GM21576 (cell line): Measurements from ENCODE around the gene TOP3A.

Experiments used
- ATAC-seq: cut with Tn5 transposase; IDR thresholded peaks from one replicate; pipeline ENCODE4 v1.9.1; 2021; ENCODE audit warnings: mild to moderate bottlenecking, moderate library complexity; ENCODE audit not compliant: unreplicated experiment

Gene TOP3A

GRCh38 chr17:18253947-18254821 is 60.6 kb downstream of the TOP3A start:
- no peak for ATAC-seq

- ATAC-seq: no peak
Observed at GRCh38 chr17:18253187-18253884, 61.5 kb downstream of the TOP3A start.

GRCh38 chr17:18252160-18252559 is 62.6 kb downstream of the TOP3A start:
- no peak for ATAC-seq

GRCh38 chr17:18251204-18251603 is 63.6 kb downstream of the TOP3A start:
- ATAC-seq: no peak

- ATAC-seq: no peak
Observed at GRCh38 chr17:18250708-18251107, 64.1 kb downstream of the TOP3A start.

GRCh38 chr17:18250259-18250658 is 64.5 kb downstream of the TOP3A start:
- no peak for ATAC-seq

GRCh38 chr17:18248811-18249210 is 66.0 kb downstream of the TOP3A start:
- no peak for ATAC-seq

- ATAC-seq: no peak
Observed at GRCh38 chr17:18248300-18248731, 66.5 kb downstream of the TOP3A start.

- no peak for ATAC-seq
Observed at GRCh38 chr17:18247613-18248001, 67.2 kb downstream of the TOP3A start.

- no peak for ATAC-seq
Observed at GRCh38 chr17:18246880-18247612, 67.7 kb downstream of the TOP3A start.

- ATAC-seq: no peak
Observed at GRCh38 chr17:18246109-18246725, 68.6 kb downstream of the TOP3A start.

- ATAC-seq: no peak
Observed at GRCh38 chr17:18245038-18245776, 69.6 kb downstream of the TOP3A start.

- no peak for ATAC-seq
Observed at GRCh38 chr17:18241229-18241871, 73.4 kb downstream of the TOP3A start.

GRCh38 chr17:18240449-18240848 is 74.3 kb downstream of the TOP3A start:
- no peak for ATAC-seq

- ATAC-seq: no peak
Observed at GRCh38 chr17:18238299-18238698, 76.5 kb downstream of the TOP3A start.

GRCh38 chr17:18237461-18237860 is 77.3 kb downstream of the TOP3A start:
- ATAC-seq: no peak

GRCh38 chr17:18236494-18236893 is 78.3 kb downstream of the TOP3A start:
- ATAC-seq: no peak

GRCh38 chr17:18235743-18236256 is 79.0 kb downstream of the TOP3A start:
- no peak for ATAC-seq

- ATAC-seq: no peak
Observed at GRCh38 chr17:18234853-18235380, 79.9 kb downstream of the TOP3A start.
